GM13977 (cell line): ENCODE measurements around the gene OR9Q1.

Experiments
- DNase-seq: peaks from one replicate; pipeline ENCODE4 v3.0.0; 2012; ENCODE audit warnings: low spot score
- in situ Hi-C: fragments of 300-500 bp; cut with MboI; formaldehyde crosslinking; loops from one replicate; pipeline ENCODE4 v1.12.0; 2022; ENCODE audit warnings: low sequenced_read_pairs, low pct_unique_long_range_greater_than_20kb, mixed read lengths, inconsistent platforms; ENCODE audit not compliant: unreplicated experiment
- TF ChIP-seq, protein P1 (sequence below): IDR thresholded peaks from 2 replicates; pipeline ENCODE4 v1.5.1; 2012; ENCODE audit warnings: mild to moderate bottlenecking, control low read depth; ENCODE audit not compliant: insufficient read depth; ENCODE audit errors: extremely low read depth, missing control alignments

The OR9Q1 gene, protein sequence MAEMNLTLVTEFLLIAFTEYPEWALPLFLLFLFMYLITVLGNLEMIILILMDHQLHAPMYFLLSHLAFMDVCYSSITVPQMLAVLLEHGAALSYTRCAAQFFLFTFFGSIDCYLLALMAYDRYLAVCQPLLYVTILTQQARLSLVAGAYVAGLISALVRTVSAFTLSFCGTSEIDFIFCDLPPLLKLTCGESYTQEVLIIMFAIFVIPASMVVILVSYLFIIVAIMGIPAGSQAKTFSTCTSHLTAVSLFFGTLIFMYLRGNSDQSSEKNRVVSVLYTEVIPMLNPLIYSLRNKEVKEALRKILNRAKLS

DNA sequence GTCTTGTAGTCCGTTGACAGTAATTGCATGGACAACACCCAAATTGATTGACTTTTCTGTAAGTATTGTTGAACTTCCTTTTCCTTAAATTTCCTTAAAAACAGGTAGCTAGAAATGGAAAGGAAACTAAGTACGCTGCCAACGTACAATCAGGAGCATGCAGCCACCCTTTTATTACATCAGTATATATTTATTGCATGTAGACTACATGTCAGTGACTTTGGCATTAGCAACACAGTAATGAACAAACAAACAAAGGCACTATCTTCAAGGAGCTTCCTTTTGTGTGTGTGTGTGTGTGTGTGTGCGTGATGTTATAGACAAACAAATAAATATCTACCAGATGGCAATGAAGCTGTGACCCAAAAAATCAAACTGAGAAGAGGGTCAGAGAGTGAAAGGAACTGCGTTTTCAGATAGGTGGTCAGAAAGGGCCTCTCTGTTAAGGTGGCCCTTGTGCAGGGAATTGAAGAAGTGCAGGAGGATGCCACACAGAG lies at the start of gene OR9Q1:
Gene OR9Q1, plus strand, starts transcription at position 447 of the 497 bp plus-strand sequence. CDS start 155,564 bp downstream, outside the sequence.
- DNase-seq = no peak
- TF ChIP-seq, protein P1, sequence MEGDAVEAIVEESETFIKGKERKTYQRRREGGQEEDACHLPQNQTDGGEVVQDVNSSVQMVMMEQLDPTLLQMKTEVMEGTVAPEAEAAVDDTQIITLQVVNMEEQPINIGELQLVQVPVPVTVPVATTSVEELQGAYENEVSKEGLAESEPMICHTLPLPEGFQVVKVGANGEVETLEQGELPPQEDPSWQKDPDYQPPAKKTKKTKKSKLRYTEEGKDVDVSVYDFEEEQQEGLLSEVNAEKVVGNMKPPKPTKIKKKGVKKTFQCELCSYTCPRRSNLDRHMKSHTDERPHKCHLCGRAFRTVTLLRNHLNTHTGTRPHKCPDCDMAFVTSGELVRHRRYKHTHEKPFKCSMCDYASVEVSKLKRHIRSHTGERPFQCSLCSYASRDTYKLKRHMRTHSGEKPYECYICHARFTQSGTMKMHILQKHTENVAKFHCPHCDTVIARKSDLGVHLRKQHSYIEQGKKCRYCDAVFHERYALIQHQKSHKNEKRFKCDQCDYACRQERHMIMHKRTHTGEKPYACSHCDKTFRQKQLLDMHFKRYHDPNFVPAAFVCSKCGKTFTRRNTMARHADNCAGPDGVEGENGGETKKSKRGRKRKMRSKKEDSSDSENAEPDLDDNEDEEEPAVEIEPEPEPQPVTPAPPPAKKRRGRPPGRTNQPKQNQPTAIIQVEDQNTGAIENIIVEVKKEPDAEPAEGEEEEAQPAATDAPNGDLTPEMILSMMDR = no peak
- in situ Hi-C loops = no loop called here

DNA sequence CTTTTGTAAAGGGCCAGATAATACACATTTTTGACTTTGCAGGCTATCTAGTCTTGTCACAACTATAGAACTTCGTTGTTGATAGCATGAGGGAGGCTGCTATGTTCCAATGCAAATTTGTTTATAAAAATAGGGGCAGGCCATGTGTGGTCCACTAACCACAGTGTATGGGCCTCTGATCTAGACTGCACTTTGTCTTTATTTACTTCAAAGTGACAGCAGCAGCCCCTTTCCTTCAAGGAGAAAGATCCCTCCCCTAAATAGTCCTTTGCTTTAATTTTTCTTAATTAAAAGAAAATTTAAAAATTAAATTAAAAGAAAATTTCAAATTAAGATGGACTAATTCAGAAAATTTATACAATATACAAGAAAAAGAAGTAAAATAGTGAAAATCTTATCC lies 49.5 kb upstream of the OR9Q1 start:
- TF ChIP-seq, protein P1 = no peak
- in situ Hi-C loops = no loop called here
- DNase-seq = no peak

DNA sequence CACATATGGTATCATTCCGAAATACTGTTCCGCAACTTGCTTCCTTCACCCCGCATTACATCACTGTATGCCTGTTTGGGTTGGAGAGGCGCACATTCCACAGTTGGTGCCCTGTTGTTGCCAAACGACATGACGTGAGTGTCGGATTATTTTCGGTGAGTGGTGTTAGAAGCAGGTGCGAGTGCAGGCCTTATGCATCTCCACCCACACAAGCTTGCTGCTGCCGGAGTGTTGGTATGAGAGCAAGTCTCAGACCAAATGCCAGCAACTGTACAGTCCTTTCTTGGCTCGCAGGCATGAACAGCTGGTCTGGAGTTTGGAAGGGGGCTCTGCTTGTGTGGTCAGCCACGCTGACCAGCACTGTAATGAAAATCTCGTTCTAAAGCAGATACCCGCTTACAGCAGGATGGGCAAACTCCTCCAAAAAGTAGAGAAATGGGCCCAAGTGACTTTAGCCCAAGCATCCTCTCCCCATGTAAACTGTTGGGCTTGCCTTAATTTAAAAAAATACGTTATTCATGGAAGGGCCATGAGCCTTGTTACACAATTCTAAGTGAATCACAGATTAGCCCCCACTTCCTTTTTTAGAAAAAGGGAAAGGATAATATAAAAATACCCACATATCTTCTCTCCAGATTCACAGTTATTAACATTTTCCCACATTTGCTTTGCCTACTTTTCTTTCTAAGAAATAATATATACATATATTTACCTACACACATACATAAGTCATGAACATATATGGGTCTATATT lies 48.7 kb upstream of the OR9Q1 start:
- in situ Hi-C loops = no loop called here

DNA sequence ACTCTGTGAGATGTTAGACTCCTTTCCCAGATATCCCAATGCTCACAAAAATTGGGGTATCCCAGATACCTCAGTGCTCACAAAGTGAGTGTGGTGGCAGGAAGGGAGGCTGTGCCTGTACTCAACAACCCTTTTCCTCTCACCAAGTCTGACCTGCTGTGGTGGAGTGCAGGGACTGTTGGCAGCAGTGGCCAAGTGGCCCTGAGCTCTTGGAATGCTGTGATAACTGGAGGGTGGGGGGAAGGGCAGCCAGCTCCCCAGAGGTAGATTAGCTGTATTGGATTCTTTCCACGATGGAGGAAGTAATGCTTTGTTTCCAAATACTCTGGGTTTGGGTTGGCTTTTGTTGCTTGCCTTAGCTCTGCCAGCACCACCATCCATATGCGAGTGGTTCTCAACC lies 46.0 kb upstream of the OR9Q1 start:
- DNase-seq = no peak
- TF ChIP-seq, protein P1 = no peak
- in situ Hi-C loops = no loop called here

More for the DNA sequence above, 48.7 kb upstream of the OR9Q1 start:
- no peak for DNase-seq
- TF ChIP-seq, protein P1 = no peak

DNA sequence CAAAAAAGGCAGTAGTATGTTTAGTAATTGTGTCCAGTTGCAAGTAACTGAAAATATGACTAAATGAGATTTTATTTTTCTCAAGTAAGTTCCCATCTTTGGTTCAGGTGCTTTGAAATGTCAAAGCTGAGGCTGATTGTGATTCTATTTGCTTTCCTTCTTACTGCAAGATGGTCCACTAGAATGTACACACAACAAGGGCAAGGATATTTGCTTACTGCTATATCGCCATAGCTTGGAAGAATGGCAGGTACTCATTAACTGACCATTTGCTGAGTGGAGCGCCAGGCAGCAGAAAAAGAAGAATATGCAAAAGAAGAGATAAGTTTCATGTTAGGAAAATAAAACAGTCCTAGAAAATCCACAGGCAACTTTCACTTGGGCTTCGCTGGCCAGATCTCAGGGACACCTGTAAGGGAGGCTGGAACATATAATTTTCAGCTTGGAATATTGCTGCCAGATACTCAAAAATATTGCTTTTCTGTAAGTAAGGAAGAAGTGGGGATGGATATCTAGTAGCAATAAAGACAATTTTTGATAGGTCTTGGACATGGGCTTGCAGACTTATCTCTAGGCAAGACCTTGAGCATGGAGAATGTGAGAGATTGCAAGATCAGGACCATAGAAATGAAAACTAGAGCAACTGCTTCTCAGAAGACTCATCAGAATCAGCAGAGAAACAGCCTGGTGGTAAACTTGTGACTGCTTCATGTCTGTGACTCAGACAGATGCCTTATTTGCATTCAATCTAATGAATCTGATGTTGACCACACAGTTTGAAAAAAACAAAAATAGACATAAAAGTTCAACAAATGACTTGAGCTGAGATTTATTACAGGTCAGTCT lies 44.8 kb upstream of the OR9Q1 start:
- in situ Hi-C loops = no loop called here
- DNase-seq = no peak
- TF ChIP-seq, protein P1 = no peak

DNA sequence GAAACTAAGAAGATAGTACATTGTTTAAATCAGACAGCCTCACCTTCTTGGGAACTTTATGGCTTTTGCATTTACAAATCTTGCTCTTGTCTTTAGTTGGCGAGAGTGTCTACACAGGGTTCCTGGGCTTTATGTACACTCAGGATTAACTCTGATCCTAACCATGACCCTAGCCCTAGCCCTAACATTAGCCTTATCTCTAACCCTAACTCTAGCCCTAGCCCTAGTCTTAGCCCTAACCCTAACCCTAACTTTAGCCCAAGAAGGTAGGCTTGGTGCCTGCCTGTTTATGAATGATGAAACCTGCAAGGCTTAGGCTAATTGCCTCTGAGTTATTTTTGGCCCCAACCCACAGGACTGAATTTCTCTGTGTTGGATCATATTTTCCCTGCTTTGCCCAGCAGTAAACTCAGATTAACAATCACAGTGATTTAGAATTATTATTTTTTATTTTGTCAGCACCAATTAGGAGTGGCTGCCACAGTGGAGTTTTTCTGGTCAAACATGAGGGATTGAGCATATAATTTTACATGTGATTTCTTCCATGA lies 44.1 kb upstream of the OR9Q1 start:
- TF ChIP-seq, protein P1 = no peak
- in situ Hi-C loops = no loop called here
- no peak for DNase-seq
